ENCODE measurements around the gene TMEM114. TPM values are rescaled to one million over a fixed set of nuclear protein-coding genes. Genes with fewer than 3 reads are reported as not detected.

The TMEM114 gene
- total and polyA plus RNA-seq, 7 experiments from 2014 or later = not detected

GRCh38 chr16:8544406-8544805 is 45.9 kb downstream of the TMEM114 start:
- H3K27ac ChIP-seq (ENCODE audit: low read depth, low read length) = no peak overlapping the region
- Mint-ChIP-seq H3K27me3 (peaks cover 0 to 53% (median 38%) of the 10 kb centered on the region in 5 donors), H3K4me3 (no peak overlapping the region), H3K9me3 (peaks cover 0 to 6% (median 0%) of the 10 kb centered on the region in 11 donors), H3K27ac (no peak overlapping the region), H3K36me3 (no peaks in the 10 kb centered on the region), H3K4me1 (no peaks in the 10 kb centered on the region)
- H3K4me3 ChIP-seq (ENCODE audit: low read length) = no peak overlapping the region
- intact Hi-C loops (cut with micrococcal nuclease) = no loop called here
- ATAC-seq (no peak), DNase-seq (no peak)
- H3K9me3 ChIP-seq (ENCODE audit: control insufficient read depth in 2 of 3, low read length in 3 of 3) = no peaks in the 10 kb centered on the region
- ChIA-PET CTCF (no interaction called here), POLR2A (no interaction called here)
- no peaks in the 10 kb centered on the region for H3K27me3 ChIP-seq (ENCODE audit: control insufficient read depth in 2 of 2, insufficient read depth in 2 of 2, low read length in 2 of 2)
- no peaks in the 10 kb centered on the region for H3K4me1 ChIP-seq (ENCODE audit: control insufficient read depth in 2 of 2, insufficient read depth in 2 of 2, low read length in 2 of 2)
- H3K36me3 ChIP-seq (ENCODE audit: control insufficient read depth in 2 of 3, insufficient read depth in 3 of 3, low read length in 3 of 3) = no peaks in the 10 kb centered on the region

GRCh38 chr16:8543258-8543657 is 47.1 kb downstream of the TMEM114 start:
- Histone ChIP-seq H3K4me1 (ENCODE audit: control insufficient read depth in 2 of 2, insufficient read depth in 2 of 2, low read length in 2 of 2) (no peaks in the 10 kb centered on the region), H3K27ac (ENCODE audit: low read depth, low read length) (no peak overlapping the region), H3K4me3 (ENCODE audit: low read length) (no peak overlapping the region), H3K9me3 (ENCODE audit: control insufficient read depth in 2 of 3, low read length in 3 of 3) (no peaks in the 10 kb centered on the region), H3K27me3 (ENCODE audit: control insufficient read depth in 2 of 2, insufficient read depth in 2 of 2, low read length in 2 of 2) (no peaks in the 10 kb centered on the region), H3K36me3 (ENCODE audit: control insufficient read depth in 2 of 3, insufficient read depth in 3 of 3, low read length in 3 of 3) (no peaks in the 10 kb centered on the region)
- Mint-ChIP-seq H3K9me3 (peaks cover 0 to 6% (median 0%) of the 10 kb centered on the region in 11 donors), H3K4me3 (no peak overlapping the region), H3K36me3 (no peaks in the 10 kb centered on the region), H3K27ac (no peak overlapping the region), H3K4me1 (no peaks in the 10 kb centered on the region), H3K27me3 (peaks cover 0 to 51% (median 31%) of the 10 kb centered on the region in 5 donors)
- ATAC-seq (no peak), DNase-seq (no peak)
- CTCF ChIA-PET = no interaction called here
- intact Hi-C loops (cut with micrococcal nuclease) = no loop called here
- POLR2A ChIA-PET = no interaction called here

GRCh38 chr16:8542393-8542792 is 47.9 kb downstream of the TMEM114 start:
- no peaks in the 10 kb centered on the region for H3K9me3 ChIP-seq (ENCODE audit: control insufficient read depth in 2 of 3, low read length in 3 of 3)
- H3K4me3 ChIP-seq (ENCODE audit: low read length) = no peak overlapping the region
- Mint-ChIP-seq H3K9me3 (peaks cover 0 to 6% (median 0%) of the 10 kb centered on the region in 11 donors), H3K27me3 (peaks cover 0 to 42% (median 24%) of the 10 kb centered on the region in 5 donors), H3K27ac (no peak overlapping the region), H3K36me3 (no peaks in the 10 kb centered on the region), H3K4me3 (no peak overlapping the region), H3K4me1 (no peaks in the 10 kb centered on the region)
- no peak for ATAC-seq
- ChIA-PET POLR2A (no interaction called here), CTCF (no interaction called here)
- H3K4me1 ChIP-seq (ENCODE audit: control insufficient read depth in 2 of 2, insufficient read depth in 2 of 2, low read length in 2 of 2) = no peaks in the 10 kb centered on the region
- no peak overlapping the region for H3K27ac ChIP-seq (ENCODE audit: low read depth, low read length)
- intact Hi-C loops (cut with micrococcal nuclease) = no loop called here
- no peaks in the 10 kb centered on the region for H3K36me3 ChIP-seq (ENCODE audit: control insufficient read depth in 2 of 3, insufficient read depth in 3 of 3, low read length in 3 of 3)
- no peaks in the 10 kb centered on the region for H3K27me3 ChIP-seq (ENCODE audit: control insufficient read depth in 2 of 2, insufficient read depth in 2 of 2, low read length in 2 of 2)
- no peak for DNase-seq

- Histone ChIP-seq H3K27me3 (ENCODE audit: control insufficient read depth in 2 of 2, insufficient read depth in 2 of 2, low read length in 2 of 2) (no peaks in the 10 kb centered on the region), H3K27ac (ENCODE audit: low read depth, low read length) (no peak overlapping the region), H3K4me1 (ENCODE audit: control insufficient read depth in 2 of 2, insufficient read depth in 2 of 2, low read length in 2 of 2) (no peaks in the 10 kb centered on the region), H3K36me3 (ENCODE audit: control insufficient read depth in 2 of 3, insufficient read depth in 3 of 3, low read length in 3 of 3) (no peaks in the 10 kb centered on the region), H3K4me3 (ENCODE audit: low read length) (no peak overlapping the region), H3K9me3 (ENCODE audit: control insufficient read depth in 2 of 3, low read length in 3 of 3) (no peaks in the 10 kb centered on the region)
- Mint-ChIP-seq H3K9me3 (peaks cover 0 to 6% (median 0%) of the 10 kb centered on the region in 11 donors), H3K27me3 (peaks cover 0 to 39% (median 21%) of the 10 kb centered on the region in 5 donors), H3K36me3 (no peaks in the 10 kb centered on the region), H3K4me1 (no peaks in the 10 kb centered on the region), H3K27ac (no peak overlapping the region), H3K4me3 (no peak overlapping the region)
- ATAC-seq (no peak), DNase-seq (no peak)
- ChIA-PET POLR2A (no interaction called here), CTCF (no interaction called here)
- intact Hi-C loops (cut with micrococcal nuclease) = no loop called here
Measured at GRCh38 chr16:8541868-8542267, 48.4 kb downstream of the TMEM114 start.

GRCh38 chr16:8537691-8538342 is 52.5 kb downstream of the TMEM114 start:
- POLR2A ChIA-PET = no interaction called here
- no peak overlapping the region for H3K27ac Mint-ChIP-seq

GRCh38 chr16:8533509-8533908 is 56.8 kb downstream of the TMEM114 start:
- peaks cover 0 to 5% of the 10 kb centered on the region in 2 donors for H3K27me3 ChIP-seq (ENCODE audit: control insufficient read depth in 2 of 2, insufficient read depth in 2 of 2, low read length in 2 of 2)
- no peaks in the 10 kb centered on the region for H3K36me3 Mint-ChIP-seq
- H3K9me3 ChIP-seq (ENCODE audit: control insufficient read depth in 2 of 3, low read length in 3 of 3) = no peaks in the 10 kb centered on the region
- intact Hi-C loops (cut with micrococcal nuclease) = no loop called here
- no peak overlapping the region for H3K27ac Mint-ChIP-seq
- no peak overlapping the region for H3K4me3 Mint-ChIP-seq
- ATAC-seq = no peak
- no peak for DNase-seq
- no peak overlapping the region for H3K4me3 ChIP-seq (ENCODE audit: low read length)
- H3K4me1 Mint-ChIP-seq = no peaks in the 10 kb centered on the region
- H3K9me3 Mint-ChIP-seq = peaks cover 0 to 6% (median 0%) of the 10 kb centered on the region in 11 donors
- H3K36me3 ChIP-seq (ENCODE audit: control insufficient read depth in 2 of 3, insufficient read depth in 3 of 3, low read length in 3 of 3) = no peaks in the 10 kb centered on the region
- no peak overlapping the region for H3K27ac ChIP-seq (ENCODE audit: low read depth, low read length)
- H3K4me1 ChIP-seq (ENCODE audit: control insufficient read depth in 2 of 2, insufficient read depth in 2 of 2, low read length in 2 of 2) = no peaks in the 10 kb centered on the region
- ChIA-PET CTCF (no interaction called here), POLR2A (no interaction called here)
- peaks cover 0 to 31% (median 27%) of the 10 kb centered on the region in 5 donors for H3K27me3 Mint-ChIP-seq

More at GRCh38 chr16:8537691-8538342, 52.5 kb downstream of the TMEM114 start:
- DNase-seq (no peak), ATAC-seq (no peak)
- Histone ChIP-seq H3K27ac (ENCODE audit: low read depth, low read length) (no peak overlapping the region), H3K4me1 (ENCODE audit: control insufficient read depth in 2 of 2, insufficient read depth in 2 of 2, low read length in 2 of 2) (no peaks in the 10 kb centered on the region), H3K27me3 (ENCODE audit: control insufficient read depth in 2 of 2, insufficient read depth in 2 of 2, low read length in 2 of 2) (no peaks in the 10 kb centered on the region), H3K36me3 (ENCODE audit: control insufficient read depth in 2 of 3, insufficient read depth in 3 of 3, low read length in 3 of 3) (no peaks in the 10 kb centered on the region), H3K9me3 (ENCODE audit: control insufficient read depth in 2 of 3, low read length in 3 of 3) (no peaks in the 10 kb centered on the region), H3K4me3 (ENCODE audit: low read length) (no peak overlapping the region)
- intact Hi-C loops (cut with micrococcal nuclease) = no loop called here
- Mint-ChIP-seq H3K4me1 (no peaks in the 10 kb centered on the region), H3K27me3 (peaks cover 0 to 30% (median 26%) of the 10 kb centered on the region in 5 donors), H3K9me3 (peaks cover 0 to 6% (median 0%) of the 10 kb centered on the region in 11 donors), H3K4me3 (no peak overlapping the region), H3K36me3 (no peaks in the 10 kb centered on the region)
- CTCF ChIA-PET = no interaction called here

- Histone ChIP-seq H3K27me3 (ENCODE audit: control insufficient read depth in 2 of 2, insufficient read depth in 2 of 2, low read length in 2 of 2) (peaks cover 0 to 5% of the 10 kb centered on the region in 2 donors), H3K4me1 (ENCODE audit: control insufficient read depth in 2 of 2, insufficient read depth in 2 of 2, low read length in 2 of 2) (no peaks in the 10 kb centered on the region), H3K9me3 (ENCODE audit: control insufficient read depth in 2 of 3, low read length in 3 of 3) (no peaks in the 10 kb centered on the region), H3K27ac (ENCODE audit: low read depth, low read length) (no peak overlapping the region), H3K4me3 (ENCODE audit: low read length) (no peak overlapping the region), H3K36me3 (ENCODE audit: control insufficient read depth in 2 of 3, insufficient read depth in 3 of 3, low read length in 3 of 3) (no peaks in the 10 kb centered on the region)
- intact Hi-C loops (cut with micrococcal nuclease) = no loop called here
- no peaks in the 10 kb centered on the region for H3K4me1 Mint-ChIP-seq
- H3K36me3 Mint-ChIP-seq = no peaks in the 10 kb centered on the region
- ChIA-PET POLR2A (no interaction called here), CTCF (no interaction called here)
- no peak overlapping the region for H3K4me3 Mint-ChIP-seq
- ATAC-seq = no peak
- peaks cover 0 to 37% (median 30%) of the 10 kb centered on the region in 5 donors for H3K27me3 Mint-ChIP-seq
- peaks cover 0 to 6% (median 0%) of the 10 kb centered on the region in 11 donors for H3K9me3 Mint-ChIP-seq
- no peak overlapping the region for H3K27ac Mint-ChIP-seq
- DNase-seq = no peak
Measured at GRCh38 chr16:8530752-8531384, 59.4 kb downstream of the TMEM114 start.
